ENCODE data around the gene MYO5C.

DNA sequence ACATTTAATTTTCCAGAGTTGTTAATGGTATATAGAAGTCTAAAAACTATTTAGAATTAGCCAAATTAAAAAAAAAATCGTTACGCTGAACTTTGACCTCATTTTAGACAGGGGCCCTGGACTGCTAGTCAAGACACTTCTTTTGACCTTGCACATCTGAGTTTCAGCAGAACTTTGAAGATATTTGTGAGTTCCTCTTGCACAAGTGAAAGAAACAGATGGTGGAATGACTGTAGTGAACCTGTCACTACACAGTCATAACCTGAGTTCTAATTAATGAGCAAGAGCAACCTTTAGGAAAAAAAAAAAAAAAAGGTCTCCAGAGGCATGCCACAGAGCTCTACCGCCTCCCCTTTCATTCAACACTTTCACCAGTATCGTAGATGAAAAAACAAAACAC, 5.3 kb downstream of the MYO5C start:
- TF ChIP-seq, protein P1, sequence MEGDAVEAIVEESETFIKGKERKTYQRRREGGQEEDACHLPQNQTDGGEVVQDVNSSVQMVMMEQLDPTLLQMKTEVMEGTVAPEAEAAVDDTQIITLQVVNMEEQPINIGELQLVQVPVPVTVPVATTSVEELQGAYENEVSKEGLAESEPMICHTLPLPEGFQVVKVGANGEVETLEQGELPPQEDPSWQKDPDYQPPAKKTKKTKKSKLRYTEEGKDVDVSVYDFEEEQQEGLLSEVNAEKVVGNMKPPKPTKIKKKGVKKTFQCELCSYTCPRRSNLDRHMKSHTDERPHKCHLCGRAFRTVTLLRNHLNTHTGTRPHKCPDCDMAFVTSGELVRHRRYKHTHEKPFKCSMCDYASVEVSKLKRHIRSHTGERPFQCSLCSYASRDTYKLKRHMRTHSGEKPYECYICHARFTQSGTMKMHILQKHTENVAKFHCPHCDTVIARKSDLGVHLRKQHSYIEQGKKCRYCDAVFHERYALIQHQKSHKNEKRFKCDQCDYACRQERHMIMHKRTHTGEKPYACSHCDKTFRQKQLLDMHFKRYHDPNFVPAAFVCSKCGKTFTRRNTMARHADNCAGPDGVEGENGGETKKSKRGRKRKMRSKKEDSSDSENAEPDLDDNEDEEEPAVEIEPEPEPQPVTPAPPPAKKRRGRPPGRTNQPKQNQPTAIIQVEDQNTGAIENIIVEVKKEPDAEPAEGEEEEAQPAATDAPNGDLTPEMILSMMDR (IDR thresholded peaks at IDR 0.05 in 8 of 11, conservative IDR thresholded peaks at IDR 0.05 in 3 of 11), result no peak
- TF ChIP-seq POLR2A (IDR thresholded peaks at IDR 0.05) (no peak), POLR2AphosphoS5 (IDR thresholded peaks at IDR 0.05) (no peak)
